ENCODE results near the gene MAML2. TPM values are rescaled to one million over a fixed set of nuclear protein-coding genes. Genes with fewer than 3 reads are reported as not detected.

Gene MAML2
- total and polyA plus RNA-seq, 9 of the 15 experiments (the other 6 are each of a cell fraction or from before 2014, with no cell fraction given) = 0.79 to 6.8 (median 4.8) TPM

DNA sequence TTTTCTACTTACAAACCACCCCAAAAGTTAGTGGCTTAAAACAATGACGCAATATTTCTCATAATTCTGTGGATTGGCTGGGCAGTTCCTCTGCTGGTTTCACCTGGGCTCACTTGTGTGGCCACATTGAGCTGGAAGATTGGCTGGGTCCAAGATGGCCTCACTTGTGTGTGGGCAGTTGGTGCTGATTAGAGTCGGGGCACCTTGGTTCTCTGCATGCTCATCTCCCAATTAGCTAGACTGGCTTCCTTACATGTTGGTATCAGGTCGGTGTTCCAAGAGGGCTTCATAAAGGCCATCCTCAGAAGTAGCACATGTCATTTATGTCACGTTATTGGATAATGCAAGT, 12.5 kb downstream of the MAML2 start (continued):
- TF ChIP-seq, protein P1, sequence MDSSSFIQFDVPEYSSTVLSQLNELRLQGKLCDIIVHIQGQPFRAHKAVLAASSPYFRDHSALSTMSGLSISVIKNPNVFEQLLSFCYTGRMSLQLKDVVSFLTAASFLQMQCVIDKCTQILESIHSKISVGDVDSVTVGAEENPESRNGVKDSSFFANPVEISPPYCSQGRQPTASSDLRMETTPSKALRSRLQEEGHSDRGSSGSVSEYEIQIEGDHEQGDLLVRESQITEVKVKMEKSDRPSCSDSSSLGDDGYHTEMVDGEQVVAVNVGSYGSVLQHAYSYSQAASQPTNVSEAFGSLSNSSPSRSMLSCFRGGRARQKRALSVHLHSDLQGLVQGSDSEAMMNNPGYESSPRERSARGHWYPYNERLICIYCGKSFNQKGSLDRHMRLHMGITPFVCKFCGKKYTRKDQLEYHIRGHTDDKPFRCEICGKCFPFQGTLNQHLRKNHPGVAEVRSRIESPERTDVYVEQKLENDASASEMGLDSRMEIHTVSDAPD (CRISPR knock-in tag; IDR thresholded peaks at IDR 0.05) = peak; percentile 64; the same call in 1 of the 2 replicates
- TF ChIP-seq, protein P2, sequence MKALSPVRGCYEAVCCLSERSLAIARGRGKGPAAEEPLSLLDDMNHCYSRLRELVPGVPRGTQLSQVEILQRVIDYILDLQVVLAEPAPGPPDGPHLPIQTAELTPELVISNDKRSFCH (CRISPR knock-in tag; IDR thresholded peaks at IDR 0.05) = peak; percentile 80
- TF ChIP-seq, protein P2 (tag; IDR thresholded peaks at IDR 0.05) = peak; percentile 96
- TF ChIP-seq, protein P3, sequence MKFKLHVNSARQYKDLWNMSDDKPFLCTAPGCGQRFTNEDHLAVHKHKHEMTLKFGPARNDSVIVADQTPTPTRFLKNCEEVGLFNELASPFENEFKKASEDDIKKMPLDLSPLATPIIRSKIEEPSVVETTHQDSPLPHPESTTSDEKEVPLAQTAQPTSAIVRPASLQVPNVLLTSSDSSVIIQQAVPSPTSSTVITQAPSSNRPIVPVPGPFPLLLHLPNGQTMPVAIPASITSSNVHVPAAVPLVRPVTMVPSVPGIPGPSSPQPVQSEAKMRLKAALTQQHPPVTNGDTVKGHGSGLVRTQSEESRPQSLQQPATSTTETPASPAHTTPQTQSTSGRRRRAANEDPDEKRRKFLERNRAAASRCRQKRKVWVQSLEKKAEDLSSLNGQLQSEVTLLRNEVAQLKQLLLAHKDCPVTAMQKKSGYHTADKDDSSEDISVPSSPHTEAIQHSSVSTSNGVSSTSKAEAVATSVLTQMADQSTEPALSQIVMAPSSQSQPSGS (CRISPR knock-in tag; IDR thresholded peaks at IDR 0.05) = no peak
- TF ChIP-seq ELF2 (CRISPR knock-in tag; IDR thresholded peaks at IDR 0.05) = peak; percentile 71; the same call in 1 of the 2 replicates
- TF ChIP-seq, protein P4, sequence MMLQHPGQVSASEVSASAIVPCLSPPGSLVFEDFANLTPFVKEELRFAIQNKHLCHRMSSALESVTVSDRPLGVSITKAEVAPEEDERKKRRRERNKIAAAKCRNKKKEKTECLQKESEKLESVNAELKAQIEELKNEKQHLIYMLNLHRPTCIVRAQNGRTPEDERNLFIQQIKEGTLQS (IDR thresholded peaks at IDR 0.05) = peak; percentile 85
- TF ChIP-seq, protein P4 (CRISPR knock-in tag; conservative IDR thresholded peaks at IDR 0.05) = no peak
- peak; percentile 30; the same call in 1 of the 2 replicates for TF ChIP-seq NFE2L1 (tag; IDR thresholded peaks at IDR 0.05; ENCODE audit: borderline replicate concordance, low read depth)
- TF ChIP-seq, protein P5, sequence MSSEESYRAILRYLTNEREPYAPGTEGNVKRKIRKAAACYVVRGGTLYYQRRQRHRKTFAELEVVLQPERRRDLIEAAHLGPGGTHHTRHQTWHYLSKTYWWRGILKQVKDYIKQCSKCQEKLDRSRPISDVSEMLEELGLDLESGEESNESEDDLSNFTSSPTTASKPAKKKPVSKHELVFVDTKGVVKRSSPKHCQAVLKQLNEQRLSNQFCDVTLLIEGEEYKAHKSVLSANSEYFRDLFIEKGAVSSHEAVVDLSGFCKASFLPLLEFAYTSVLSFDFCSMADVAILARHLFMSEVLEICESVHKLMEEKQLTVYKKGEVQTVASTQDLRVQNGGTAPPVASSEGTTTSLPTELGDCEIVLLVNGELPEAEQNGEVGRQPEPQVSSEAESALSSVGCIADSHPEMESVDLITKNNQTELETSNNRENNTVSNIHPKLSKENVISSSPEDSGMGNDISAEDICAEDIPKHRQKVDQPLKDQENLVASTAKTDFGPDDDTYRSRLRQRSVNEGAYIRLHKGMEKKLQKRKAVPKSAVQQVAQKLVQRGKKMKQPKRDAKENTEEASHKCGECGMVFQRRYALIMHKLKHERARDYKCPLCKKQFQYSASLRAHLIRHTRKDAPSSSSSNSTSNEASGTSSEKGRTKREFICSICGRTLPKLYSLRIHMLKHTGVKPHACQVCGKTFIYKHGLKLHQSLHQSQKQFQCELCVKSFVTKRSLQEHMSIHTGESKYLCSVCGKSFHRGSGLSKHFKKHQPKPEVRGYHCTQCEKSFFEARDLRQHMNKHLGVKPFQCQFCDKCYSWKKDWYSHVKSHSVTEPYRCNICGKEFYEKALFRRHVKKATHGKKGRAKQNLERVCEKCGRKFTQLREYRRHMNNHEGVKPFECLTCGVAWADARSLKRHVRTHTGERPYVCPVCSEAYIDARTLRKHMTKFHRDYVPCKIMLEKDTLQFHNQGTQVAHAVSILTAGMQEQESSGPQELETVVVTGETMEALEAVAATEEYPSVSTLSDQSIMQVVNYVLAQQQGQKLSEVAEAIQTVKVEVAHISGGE (CRISPR knock-in tag; IDR thresholded peaks at IDR 0.05) = peak in 1 of 3 experiments; percentile 55; a peak in 1 of 6 replicates

Data from K562 (cell line).